HepG2 (cell line): ENCODE data around the gene ZNF383. TPM values are rescaled to one million over a fixed set of nuclear protein-coding genes. Genes with fewer than 3 reads are reported as not detected.

Source experiments
- HDAC6 ChIP-seq: fragments of 200-600 bp; sonication (generic); IDR thresholded peaks from 2 replicates; pipeline ENCODE4 v1.7.0; 2017; ENCODE audit warnings: mild to moderate bottlenecking, antibody characterized with exemption, low read length, low read depth
- HES4 ChIP-seq: sonication (generic); formaldehyde crosslinking; IDR thresholded peaks from 2 replicates; pipeline ENCODE4 v1.9.0; 2021; ENCODE audit warnings: mild to moderate bottlenecking, missing genetic modification reagents, borderline replicate concordance
- HMGXB4 ChIP-seq, 2 experiments: sonication (generic) in 1 of 2; formaldehyde crosslinking in 1 of 2; IDR thresholded peaks; 2 replicates each; pipeline versions ENCODE4 v1.4.0 to v1.6.1; 2018 to 2020; ENCODE audit warnings: missing genetic modification reagents in 2 of 2, borderline replicate concordance in 1 of 2, low read depth in 1 of 2, mild to moderate bottlenecking in 1 of 2, missing biosample characterization in 1 of 2
- MED1 ChIP-seq: sonication (generic); formaldehyde crosslinking; IDR thresholded peaks from 2 replicates; pipeline ENCODE4 v1.4.0; 2020; ENCODE audit warnings: missing genetic modification reagents
- MEF2D ChIP-seq: sonication (generic); formaldehyde crosslinking; IDR thresholded peaks from 2 replicates; pipeline ENCODE4 v1.5.1; 2020; ENCODE audit warnings: mild to moderate bottlenecking, missing genetic modification reagents
- MEIS1 ChIP-seq: sonication (generic); formaldehyde crosslinking; IDR thresholded peaks from 2 replicates; pipeline ENCODE4 v1.9.0; 2021; ENCODE audit warnings: mild to moderate bottlenecking, missing genetic modification reagents, moderate library complexity, borderline replicate concordance
- PBX2 ChIP-seq: IDR thresholded peaks from 2 replicates; pipeline ENCODE4 v1.6.1; 2016; ENCODE audit warnings: control low read depth
- PHF20 ChIP-seq: sonication (generic); formaldehyde crosslinking; IDR thresholded peaks from 2 replicates; pipeline ENCODE4 v1.5.0; 2020; ENCODE audit warnings: mild to moderate bottlenecking, missing genetic modification reagents
- POGK ChIP-seq: sonication (generic); formaldehyde crosslinking; conservative IDR thresholded peaks from 2 replicates; pipeline ENCODE4 v1.8.0; 2022; ENCODE audit warnings: mild to moderate bottlenecking, moderate library complexity, missing genetic modification reagents
- RERE ChIP-seq: IDR thresholded peaks from 2 replicates; pipeline ENCODE4 v1.6.1; 2016; ENCODE audit warnings: low read depth, missing genetic modification reagents, missing compliant biosample characterization
- TAF15 ChIP-seq: fragments of 200-400 bp; formaldehyde crosslinking; IDR thresholded peaks from one replicate; pipeline ENCODE4 v1.6.1; 2018; ENCODE audit warnings: mild to moderate bottlenecking, low read depth, low read length; ENCODE audit not compliant: poor library complexity, severe bottlenecking
- TBL1XR1 ChIP-seq: fragments of 150-350 bp; IDR thresholded peaks from 2 replicates; pipeline ENCODE4 v1.6.1; 2014; ENCODE audit warnings: borderline replicate concordance, low read length; ENCODE audit not compliant: partially characterized antibody
- TSC22D2 ChIP-seq: sonication (generic); formaldehyde crosslinking; IDR thresholded peaks from 2 replicates; pipeline ENCODE4 v1.5.1; 2020; ENCODE audit warnings: missing genetic modification reagents, mild to moderate bottlenecking, borderline replicate concordance
- ZMYM3 ChIP-seq: sonication (generic); formaldehyde crosslinking; IDR thresholded peaks from 2 replicates; pipeline ENCODE4 v1.5.1; 2020; ENCODE audit warnings: mild to moderate bottlenecking, missing genetic modification reagents
- ZNF431 ChIP-seq: sonication (generic); formaldehyde crosslinking; IDR thresholded peaks from 2 replicates; pipeline ENCODE4 v1.9.0; 2022; ENCODE audit warnings: missing genetic modification reagents, low read depth, mild to moderate bottlenecking, borderline replicate concordance
- ZNF468 ChIP-seq: sonication (generic); formaldehyde crosslinking; IDR thresholded peaks from 2 replicates; pipeline ENCODE4 v1.8.0; 2022; ENCODE audit warnings: mild to moderate bottlenecking, moderate library complexity, missing genetic modification reagents
- polyA plus RNA-seq, 8 experiments: library from polyadenylated mRNA; depleted of rRNA in 3 of 8; stranded (reverse) in 7 of 8; unstranded in 1 of 8; fragments of >200 nt; fragmentation: Illumina TruSeq in 4 of 8; extraction: Trizol in 4 of 8; gene quantifications; 2 replicates each; pipeline versions ENCODE4 v1.2.1 to v1.2.3, GENCODE V29; 2011 to 2016; ENCODE audit warnings: low read depth in 4 of 8, missing spikeins in 1 of 8, mixed read lengths in 1 of 8; ENCODE audit not compliant: insufficient read depth in 1 of 8
- total RNA-seq, 5 experiments: library from RNA; depleted of rRNA; stranded (reverse); fragments of >200 nt; fragmentation: Illumina TruSeq; extraction: Trizol; gene quantifications; 2 replicates each; pipeline ENCODE4 v1.2.3, GENCODE V29; 2016; ENCODE audit warnings: low read depth in 1 of 5

The ZNF383 gene
- total and polyA plus RNA-seq, 2 of the 13 experiments (the other 11 are each of a cell fraction or from before 2014, with no cell fraction given): 2.6 to 4.1 TPM

GRCh38 chr19:37217775-37218591 lies at the start of gene ZNF383 (continued):
- TF ChIP-seq RERE (CRISPR knock-in tag): no peak
- TF ChIP-seq TBL1XR1: no peak
- TF ChIP-seq MEF2D (CRISPR knock-in tag): peak; percentile 83
- no peak; the same call in 1 of the 2 replicates for TF ChIP-seq TSC22D2
- peak; percentile 38; the same call in 1 of the 2 replicates for TF ChIP-seq ZMYM3 (CRISPR knock-in tag)
- 0 out of 2 replicates have a peak, but pooled peaks have one; percentile 33 for TF ChIP-seq MEIS1 (CRISPR knock-in tag)
- TF ChIP-seq MED1 (CRISPR knock-in tag): no peak; the same call in 1 of the 2 replicates
- TF ChIP-seq POGK: no peak
- no peak for TF ChIP-seq PBX2 (CRISPR knock-in tag)
- TF ChIP-seq ZNF431 (CRISPR knock-in tag): no peak
- TF ChIP-seq PHF20: peak; percentile 94
- TF ChIP-seq HES4 (CRISPR knock-in tag): 0 out of 2 replicates have a peak, but pooled peaks have one; percentile 60
- no peak for TF ChIP-seq HDAC6
- TF ChIP-seq ZNF468: no peak
- TF ChIP-seq TAF15: no peak
- TF ChIP-seq HMGXB4 (CRISPR knock-in tag; IDR thresholded peaks at IDR 0.05; ENCODE audit: borderline replicate concordance in 1 of 2, low read depth in 1 of 2): peak; percentile 18 to 87; a peak in 3 of 4 replicates
